Natural killer cell treated with Interleukin-12 subunit alpha and Interleukin-12 subunit beta and Interleukin-15 and Interleukin-18, amount 100 ng/mL, for 72 hours (primary cell): ENCODE measurements around the gene BRF1. TPM values are rescaled to one million over a fixed set of nuclear protein-coding genes. Genes with fewer than 3 reads are reported as not detected.
"Not testable (repeated sequence)": the region's sequence is repeated elsewhere in the genome, so short reads cannot be mapped to it uniquely, and the experiment has no call there.

ENCODE experiments used
- ATAC-seq, 2 donors: fragments of 150-1000 bp; cut with Tn5 transposase in 1 of 2; sonication (Bioruptor Pico), chemical (Tn5 transposase) in 1 of 2; 2 replicates each; pipeline ENCODE4 v1.10.0; 2021
- DNase-seq: peaks from one replicate; pipeline ENCODE4 v3.0.0; 2022; ENCODE audit warnings: low spot score
- H3K27ac Mint-ChIP-seq, 2 donors: 1 replicate in 1 of 2; 2 replicates in 1 of 2; pipeline ENCODE4 v1.8.0; 2022; ENCODE audit warnings: mixed read lengths in 2 of 2, mild to moderate bottlenecking in 1 of 2, moderate library complexity in 1 of 2
- H3K27me3 Mint-ChIP-seq, 2 donors: 1 replicate in 1 of 2; 2 replicates in 1 of 2; pipeline ENCODE4 v1.8.0; 2022; ENCODE audit warnings: mixed read lengths in 2 of 2
- H3K36me3 Mint-ChIP-seq: one replicate; pipeline ENCODE4 v1.8.0; 2022; ENCODE audit warnings: mixed read lengths
- H3K4me1 Mint-ChIP-seq, 2 donors: 1 replicate in 1 of 2; 2 replicates in 1 of 2; pipeline ENCODE4 v1.8.0; 2022; ENCODE audit warnings: low read depth in 2 of 2, mixed read lengths in 2 of 2, mild to moderate bottlenecking in 1 of 2
- H3K4me3 Mint-ChIP-seq: one replicate; pipeline ENCODE4 v1.8.0; 2022; ENCODE audit warnings: mixed read lengths
- H3K9me3 Mint-ChIP-seq: 2 replicates; pipeline ENCODE4 v1.8.0; 2022; ENCODE audit warnings: mixed read lengths
- total RNA-seq, 2 donors: library from RNA; stranded (reverse); gene quantifications; one replicate each; pipeline ENCODE4 v1.2.3, GENCODE V29; 2022

The BRF1 gene
- total RNA-seq, 2 donors from 2014 or later = 43.4 to 76.5 TPM

DNA sequence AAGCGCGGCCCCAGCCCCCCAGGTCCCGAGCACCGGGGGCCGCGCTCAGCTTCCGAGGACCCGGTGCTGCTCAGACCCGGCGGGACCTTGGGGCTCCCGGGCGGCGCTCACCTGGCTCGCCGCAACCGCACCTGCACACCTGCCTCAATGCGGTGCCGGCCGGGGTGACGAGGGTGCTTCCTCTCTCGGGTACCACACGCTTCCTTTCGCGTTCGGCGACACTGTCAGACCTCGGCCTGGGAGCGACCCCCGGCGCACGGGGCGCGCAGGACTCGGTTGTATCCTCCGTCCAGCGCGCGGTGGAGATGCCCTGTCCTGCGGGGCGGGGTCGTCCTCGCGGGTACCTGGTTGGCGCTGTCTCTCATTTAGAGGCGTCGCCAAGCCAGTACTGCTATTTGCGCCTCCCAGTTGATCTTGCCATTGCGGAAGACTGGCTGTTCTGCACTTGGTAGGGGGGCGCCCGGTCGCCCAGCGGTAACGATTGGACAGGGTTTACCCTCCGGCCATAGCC lies 14.5 kb upstream of the BRF1 start:
- peaks cover 8 to 9% of the 10 kb centered on the region in 2 donors for H3K4me1 Mint-ChIP-seq
- H3K36me3 Mint-ChIP-seq = no peaks in the 10 kb centered on the region
- ATAC-seq (no peak), DNase-seq (no peak)
- peak overlapping the region; percentile 88 for H3K4me3 Mint-ChIP-seq
- H3K27ac Mint-ChIP-seq = peak overlapping the region; percentile 33 to 55
- no peaks in the 10 kb centered on the region for H3K27me3 Mint-ChIP-seq
- no peaks in the 10 kb centered on the region for H3K9me3 Mint-ChIP-seq

- ATAC-seq (peak; percentile 92), DNase-seq (peak; percentile 90)
- Mint-ChIP-seq H3K27me3 (no peaks in the 10 kb centered on the region), H3K36me3 (no peaks in the 10 kb centered on the region), H3K4me3 (peak within 1 kb of the TSS; percentile 88), H3K4me1 (peaks cover 8 to 9% of the 10 kb centered on the region in 2 donors), H3K27ac (peak within 1 kb of the TSS; percentile 77 to 88), H3K9me3 (no peaks in the 10 kb centered on the region)
Measured at GRCh38 chr14:105314287-105315200, 13.7 kb upstream of the BRF1 start, which contains the start of gene PACS2. TSS of gene PACS2 (plus strand) at chr14:105314748. CDS start at chr14:105314919, 171 bp downstream.

DNA sequence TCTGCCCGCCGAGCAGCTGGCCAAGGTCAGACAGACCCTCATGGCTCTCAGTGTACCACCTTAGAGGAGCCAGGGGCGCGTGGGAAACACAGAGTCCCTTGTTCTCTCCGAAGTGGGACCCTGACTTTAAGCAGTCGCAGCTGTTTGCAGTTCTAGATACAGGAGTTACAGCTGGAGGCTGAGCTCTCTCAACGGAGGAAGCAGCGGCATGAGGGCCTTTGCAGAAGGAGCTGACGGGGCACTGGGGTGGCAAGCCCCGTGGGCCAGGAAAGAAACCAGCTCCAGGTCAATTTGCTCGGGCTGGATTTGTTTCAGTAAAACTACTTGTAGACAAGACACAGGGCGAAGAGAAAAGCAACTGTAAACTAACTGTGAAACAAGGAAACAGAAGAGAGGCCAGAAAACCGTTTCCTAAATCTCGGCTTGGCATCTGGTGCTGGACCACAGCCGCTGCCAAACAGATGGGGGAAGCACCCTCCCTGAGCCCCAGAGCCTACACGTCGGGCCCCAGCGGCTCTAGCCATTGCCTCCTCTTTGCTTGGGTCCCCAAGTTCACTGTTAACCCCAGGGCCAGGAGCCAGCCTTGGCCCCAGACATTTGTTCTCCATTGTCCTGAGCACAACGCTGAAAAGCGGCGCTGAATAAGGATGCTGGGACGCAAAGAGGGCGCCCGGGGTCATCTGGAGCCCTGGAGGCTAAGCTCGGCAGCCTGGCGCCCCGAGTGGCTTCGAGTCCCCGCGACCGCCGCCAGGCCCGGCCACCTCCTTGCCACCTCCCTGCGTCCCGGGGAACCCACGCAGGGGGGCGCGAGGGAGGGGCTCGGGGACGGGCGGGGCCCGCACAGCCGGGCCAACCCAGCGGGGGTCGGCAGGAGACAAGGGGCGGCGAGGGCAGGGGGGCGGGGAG lies 12.8 kb upstream of the BRF1 start:
- no peaks in the 10 kb centered on the region for H3K36me3 Mint-ChIP-seq
- H3K27ac Mint-ChIP-seq = peak overlapping the region; percentile 77 to 88
- no peaks in the 10 kb centered on the region for H3K9me3 Mint-ChIP-seq
- DNase-seq = no peak
- no peaks in the 10 kb centered on the region for H3K27me3 Mint-ChIP-seq
- peak overlapping the region; percentile 84 for H3K4me3 Mint-ChIP-seq
- ATAC-seq = peak in 1 of 2 donors; percentile 55
- peaks cover 8 to 9% of the 10 kb centered on the region in 2 donors for H3K4me1 Mint-ChIP-seq

DNA sequence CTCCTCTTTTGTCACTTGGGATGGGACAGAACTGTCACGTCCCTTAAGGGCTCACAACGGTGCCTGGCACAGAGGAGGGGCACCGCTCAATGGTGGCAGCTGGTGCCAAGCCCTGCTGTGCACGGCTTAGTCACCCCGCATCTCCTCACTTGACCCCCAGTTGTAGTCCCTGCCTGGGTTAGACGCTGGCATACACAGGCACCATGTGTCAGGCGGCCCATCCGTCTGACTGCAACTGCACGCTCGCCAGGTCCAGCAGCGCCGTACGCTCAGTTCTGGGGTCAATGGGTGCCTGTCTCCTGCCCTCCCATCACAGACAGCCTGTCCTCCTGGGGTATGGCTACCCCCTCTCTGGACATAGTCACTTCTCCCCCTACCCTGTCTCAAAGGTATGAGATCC lies 12.2 kb upstream of the BRF1 start:
- H3K4me3 Mint-ChIP-seq = peak overlapping the region; percentile 84
- ATAC-seq (no peak), DNase-seq (no peak)
- peaks cover 8 to 9% of the 10 kb centered on the region in 2 donors for H3K4me1 Mint-ChIP-seq
- no peaks in the 10 kb centered on the region for H3K36me3 Mint-ChIP-seq
- H3K27ac Mint-ChIP-seq = peak overlapping the region; percentile 77 to 88
- no peaks in the 10 kb centered on the region for H3K9me3 Mint-ChIP-seq
- H3K27me3 Mint-ChIP-seq = no peaks in the 10 kb centered on the region

DNA sequence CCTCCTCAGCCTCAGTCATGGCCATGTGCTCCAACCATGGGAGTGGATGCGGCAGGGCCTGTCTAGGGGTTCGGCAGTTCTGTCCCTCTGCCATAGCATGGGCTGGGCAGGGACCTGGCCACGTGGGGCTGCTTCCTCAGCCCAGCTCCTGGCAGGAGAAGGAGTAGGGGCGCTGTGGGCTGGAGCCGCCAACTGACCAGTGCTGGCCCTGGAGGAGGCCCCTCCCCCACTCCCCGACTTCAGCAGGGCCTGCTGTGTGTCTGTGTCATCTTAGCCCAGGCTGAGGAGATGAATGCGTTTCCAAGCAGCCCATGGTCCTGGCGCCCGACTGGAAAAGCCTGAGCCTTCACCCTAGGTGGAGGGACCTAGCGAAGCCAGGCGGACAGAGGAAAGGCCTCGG lies 11.0 kb upstream of the BRF1 start:
- no peak overlapping the region for H3K4me3 Mint-ChIP-seq
- no peak for DNase-seq
- H3K4me1 Mint-ChIP-seq = peaks cover 8 to 9% of the 10 kb centered on the region in 2 donors
- no peak for ATAC-seq
- H3K27me3 Mint-ChIP-seq = no peaks in the 10 kb centered on the region
- no peaks in the 10 kb centered on the region for H3K9me3 Mint-ChIP-seq
- no peaks in the 10 kb centered on the region for H3K36me3 Mint-ChIP-seq
- H3K27ac Mint-ChIP-seq = no peak overlapping the region

GRCh38 chr14:105309371-105309770 lies 8.6 kb upstream of the BRF1 start:
- no peaks in the 10 kb centered on the region for H3K9me3 Mint-ChIP-seq
- H3K27me3 Mint-ChIP-seq = no peaks in the 10 kb centered on the region
- H3K36me3 Mint-ChIP-seq = no peaks in the 10 kb centered on the region
- H3K4me3 Mint-ChIP-seq = no peak overlapping the region
- ATAC-seq = no peak
- H3K27ac Mint-ChIP-seq = no peak overlapping the region
- peaks cover 13 to 17% of the 10 kb centered on the region in 2 donors for H3K4me1 Mint-ChIP-seq
- no peak for DNase-seq

DNA sequence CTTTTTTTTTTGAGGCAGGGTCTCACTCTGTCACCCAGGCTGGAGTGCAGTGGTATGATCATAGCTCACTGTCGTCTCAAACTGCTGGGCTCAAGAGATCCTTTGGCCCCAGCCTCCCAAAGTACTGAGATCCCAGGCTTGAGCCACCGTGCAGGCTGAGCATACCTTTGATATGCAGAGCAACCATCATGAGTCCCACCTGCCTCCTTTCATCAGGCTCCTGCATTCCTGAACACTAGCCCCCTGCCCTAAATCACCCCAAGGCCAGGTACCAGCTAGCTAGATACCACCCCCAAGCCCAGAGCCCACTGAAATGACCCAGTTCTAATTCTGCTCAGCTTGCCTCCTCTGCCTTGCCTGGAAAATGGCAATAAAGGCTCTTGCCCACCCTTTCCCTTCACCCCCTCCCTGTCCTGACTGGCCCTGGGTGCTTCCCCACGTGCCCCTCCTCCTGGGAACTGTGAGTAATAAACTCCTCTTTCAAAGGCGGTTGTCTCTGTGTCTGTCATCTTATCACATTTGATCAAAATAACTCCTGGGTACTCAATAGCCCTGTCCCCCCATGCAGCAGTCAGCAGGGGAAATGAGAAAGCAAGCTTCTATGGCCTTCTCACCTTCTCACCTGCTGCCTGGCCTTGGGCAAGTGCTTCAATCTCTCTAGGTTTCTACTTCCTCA lies 6.4 kb upstream of the BRF1 start:
- Mint-ChIP-seq H3K9me3 (no peaks in the 10 kb centered on the region), H3K27me3 (no peaks in the 10 kb centered on the region), H3K4me3 (no peak overlapping the region), H3K27ac (no peak overlapping the region), H3K4me1 (peaks cover 13 to 18% of the 10 kb centered on the region in 2 donors), H3K36me3 (no peaks in the 10 kb centered on the region)
- DNase-seq (no peak), ATAC-seq (no peak)

GRCh38 chr14:105305791-105306190 lies 5.0 kb upstream of the BRF1 start:
- no peak for ATAC-seq
- H3K4me3 Mint-ChIP-seq = no peak overlapping the region
- H3K4me1 Mint-ChIP-seq = peaks cover 13 to 21% of the 10 kb centered on the region in 2 donors
- H3K27me3 Mint-ChIP-seq = no peaks in the 10 kb centered on the region
- H3K9me3 Mint-ChIP-seq = no peaks in the 10 kb centered on the region
- no peak for DNase-seq
- no peaks in the 10 kb centered on the region for H3K36me3 Mint-ChIP-seq
- peak overlapping the region; percentile 76 to 87 for H3K27ac Mint-ChIP-seq

DNA sequence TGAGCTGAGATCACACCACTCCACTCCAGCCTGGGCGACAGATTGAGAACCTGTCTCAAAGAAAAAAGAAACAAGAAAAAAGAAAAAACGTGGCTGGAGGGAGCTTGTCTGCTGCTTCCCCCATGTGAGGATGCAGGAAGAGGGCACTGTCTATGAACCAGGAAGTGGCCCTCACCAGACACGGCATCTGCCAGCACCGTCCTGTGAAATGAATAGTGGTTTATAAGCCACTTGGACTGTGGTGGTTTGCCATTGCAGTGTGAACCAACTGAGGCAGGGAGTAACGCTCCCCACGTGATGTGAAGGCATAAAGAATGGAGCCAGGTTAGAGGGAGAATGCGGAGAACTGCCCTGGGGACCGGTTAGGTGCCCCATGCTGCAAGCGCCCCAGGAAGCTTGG lies 4.5 kb upstream of the BRF1 start:
- Mint-ChIP-seq H3K27me3 (no peaks in the 10 kb centered on the region), H3K4me3 (peak overlapping the region; percentile 26), H3K9me3 (no peaks in the 10 kb centered on the region), H3K36me3 (no peaks in the 10 kb centered on the region), H3K4me1 (peaks cover 13 to 21% of the 10 kb centered on the region in 2 donors), H3K27ac (peak overlapping the region; percentile 76 to 87)
- no peak for ATAC-seq
- DNase-seq = no peak

DNA sequence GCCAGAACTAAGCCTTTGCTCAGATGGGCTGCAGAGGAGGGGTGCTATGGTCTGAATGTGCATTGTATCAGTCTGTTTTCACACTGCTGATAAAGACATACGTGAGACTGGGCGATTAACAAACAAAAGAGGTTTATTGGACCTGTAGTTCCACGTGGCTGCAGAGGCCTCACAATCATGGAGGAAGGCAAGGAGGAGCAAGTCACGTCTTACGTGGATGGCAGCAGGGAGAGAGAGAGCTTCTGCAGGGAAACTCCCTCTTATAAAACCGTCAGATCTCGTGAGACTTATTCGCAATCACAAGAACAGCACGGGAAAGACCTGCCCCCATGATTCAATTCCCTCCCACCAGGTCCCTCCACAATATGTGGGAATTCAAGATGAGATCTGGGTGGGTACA lies 3.8 kb upstream of the BRF1 start:
- no peak for ATAC-seq
- H3K4me1 Mint-ChIP-seq = peaks cover 17 to 25% of the 10 kb centered on the region in 2 donors
- H3K27me3 Mint-ChIP-seq = no peaks in the 10 kb centered on the region
- H3K4me3 Mint-ChIP-seq = no peak overlapping the region
- no peaks in the 10 kb centered on the region for H3K36me3 Mint-ChIP-seq
- peak overlapping the region; percentile 76 to 87 for H3K27ac Mint-ChIP-seq
- no peaks in the 10 kb centered on the region for H3K9me3 Mint-ChIP-seq
- DNase-seq = no peak

GRCh38 chr14:105303949-105304348 lies 3.1 kb upstream of the BRF1 start:
- H3K27ac Mint-ChIP-seq = peak overlapping the region in 1 of 2 donors; percentile 68
- H3K4me1 Mint-ChIP-seq = peaks cover 22 to 28% of the 10 kb centered on the region in 2 donors
- ATAC-seq = no peak
- H3K36me3 Mint-ChIP-seq = no peaks in the 10 kb centered on the region
- DNase-seq = no peak
- H3K27me3 Mint-ChIP-seq = no peaks in the 10 kb centered on the region
- H3K9me3 Mint-ChIP-seq = no peaks in the 10 kb centered on the region
- H3K4me3 Mint-ChIP-seq = peak overlapping the region; percentile 18

GRCh38 chr14:105301915-105302249 lies 1.1 kb upstream of the BRF1 start:
- peak overlapping the region; percentile 77 to 80 for H3K27ac Mint-ChIP-seq
- not testable (repeated sequence) for DNase-seq, ATAC-seq, H3K36me3 Mint-ChIP-seq, H3K27me3 Mint-ChIP-seq, H3K9me3 Mint-ChIP-seq
- H3K4me3 Mint-ChIP-seq = peak overlapping the region; percentile 87
- peaks cover 22 to 32% of the 10 kb centered on the region in 2 donors for H3K4me1 Mint-ChIP-seq
